OCI-LY7 (cell line): ENCODE measurements around the gene CCDC12.

Experiments used
- EZH2phosphoT487 ChIP-seq: fragments of 200-600 bp; sonication (generic); IDR thresholded peaks from 2 replicates; pipeline ENCODE4 v1.6.1; 2018; ENCODE audit warnings: low read depth, borderline replicate concordance, mild to moderate bottlenecking, mixed run types, antibody characterized with exemption, low read length, moderate library complexity, mixed read lengths
- TF ChIP-seq, protein P1 (sequence below): fragments of 200-600 bp; sonication (generic); conservative IDR thresholded peaks from 2 replicates; pipeline ENCODE4 v1.5.1; 2014; ENCODE audit warnings: mild to moderate bottlenecking, antibody characterized with exemption, low read length, moderate library complexity, mixed read lengths

GRCh38 chr3:46979958-46980497, 3.5 kb upstream of the CCDC12 start:
- TF ChIP-seq, protein P1, sequence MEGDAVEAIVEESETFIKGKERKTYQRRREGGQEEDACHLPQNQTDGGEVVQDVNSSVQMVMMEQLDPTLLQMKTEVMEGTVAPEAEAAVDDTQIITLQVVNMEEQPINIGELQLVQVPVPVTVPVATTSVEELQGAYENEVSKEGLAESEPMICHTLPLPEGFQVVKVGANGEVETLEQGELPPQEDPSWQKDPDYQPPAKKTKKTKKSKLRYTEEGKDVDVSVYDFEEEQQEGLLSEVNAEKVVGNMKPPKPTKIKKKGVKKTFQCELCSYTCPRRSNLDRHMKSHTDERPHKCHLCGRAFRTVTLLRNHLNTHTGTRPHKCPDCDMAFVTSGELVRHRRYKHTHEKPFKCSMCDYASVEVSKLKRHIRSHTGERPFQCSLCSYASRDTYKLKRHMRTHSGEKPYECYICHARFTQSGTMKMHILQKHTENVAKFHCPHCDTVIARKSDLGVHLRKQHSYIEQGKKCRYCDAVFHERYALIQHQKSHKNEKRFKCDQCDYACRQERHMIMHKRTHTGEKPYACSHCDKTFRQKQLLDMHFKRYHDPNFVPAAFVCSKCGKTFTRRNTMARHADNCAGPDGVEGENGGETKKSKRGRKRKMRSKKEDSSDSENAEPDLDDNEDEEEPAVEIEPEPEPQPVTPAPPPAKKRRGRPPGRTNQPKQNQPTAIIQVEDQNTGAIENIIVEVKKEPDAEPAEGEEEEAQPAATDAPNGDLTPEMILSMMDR, result no peak
- no peak for TF ChIP-seq EZH2phosphoT487
